GM19328 (cell line): ENCODE measurements around the gene GABRB3.

Experiments used
- ATAC-seq: cut with Tn5 transposase; IDR thresholded peaks from one replicate; pipeline ENCODE4 v1.9.1; 2021; ENCODE audit warnings: mild to moderate bottlenecking, moderate library complexity; ENCODE audit not compliant: unreplicated experiment

GABRB3 gene

DNA sequence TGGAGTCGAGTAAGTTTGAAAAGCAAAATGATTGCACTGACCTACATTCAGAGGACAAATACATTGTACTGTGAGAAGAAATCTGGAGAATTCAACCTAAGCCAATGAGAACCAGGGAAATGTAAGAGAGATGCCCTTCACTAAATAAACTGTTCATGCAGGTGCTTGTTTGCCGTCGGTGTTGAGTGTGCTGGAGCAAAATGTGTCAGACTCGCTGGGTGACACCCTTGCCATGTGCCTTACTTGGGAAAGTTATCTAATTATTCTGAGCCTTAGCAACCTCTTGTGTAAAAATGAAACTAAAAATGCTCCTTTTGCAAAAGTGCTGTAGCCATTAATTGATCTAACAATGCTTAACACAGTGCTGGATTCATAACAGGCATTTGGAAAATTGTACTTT is 140.4 kb downstream of the GABRB3 start:
- no peak for ATAC-seq

DNA sequence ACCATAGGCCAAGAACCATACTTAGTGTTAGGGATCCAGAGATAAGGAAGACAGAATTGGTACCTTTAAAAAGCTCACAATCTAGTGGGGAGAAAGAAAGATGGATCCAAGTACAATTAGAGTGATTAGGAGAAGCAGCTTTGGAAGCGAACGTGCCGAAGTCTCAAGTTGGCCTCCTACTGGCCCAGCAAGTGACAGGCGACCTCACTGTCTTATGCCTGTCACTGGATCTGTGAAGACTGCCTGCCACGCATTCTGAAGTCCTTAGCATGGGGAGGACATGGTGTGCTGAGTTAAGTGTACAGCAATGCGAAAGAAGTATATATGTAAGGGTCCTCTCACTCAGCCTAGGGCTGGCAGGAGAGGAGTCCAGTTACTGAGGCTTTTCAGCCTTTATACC is 141.0 kb downstream of the GABRB3 start:
- ATAC-seq: no peak

- no peak for ATAC-seq
These were observed 142.0 kb downstream of the GABRB3 start for GRCh38 chr15:26630857-26631256.

DNA sequence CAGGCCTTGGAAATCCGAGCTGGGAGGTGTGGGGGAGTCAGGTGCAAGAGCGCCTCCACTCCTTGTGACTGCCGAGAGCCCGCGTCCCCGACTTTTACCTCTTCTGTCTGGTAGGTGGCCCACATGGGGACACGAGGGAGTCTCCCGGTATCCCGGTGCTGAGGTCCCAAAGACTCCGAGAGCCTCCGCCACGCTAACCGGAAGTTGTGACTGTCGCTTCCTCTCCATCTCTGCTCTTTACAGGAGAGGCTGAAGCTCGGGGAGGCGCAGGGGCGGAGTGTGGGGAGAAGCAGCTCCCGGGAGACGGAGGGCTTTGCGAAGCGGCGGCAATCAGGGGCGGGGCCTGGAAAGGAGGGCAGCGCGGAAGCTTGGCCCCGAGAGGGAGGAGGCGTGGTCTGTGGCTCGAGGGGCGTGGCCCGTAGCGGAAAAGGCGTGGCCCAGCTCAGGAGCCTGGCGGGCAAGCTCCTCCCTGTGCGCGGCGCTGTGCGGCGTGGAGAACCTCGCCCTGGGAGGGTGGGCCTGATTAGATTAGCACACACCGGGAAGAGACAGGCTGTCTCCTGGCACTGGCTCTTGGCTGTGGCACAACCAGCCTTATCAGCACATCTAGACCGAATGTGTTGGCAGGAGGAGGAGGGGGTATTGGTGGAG is 143.9 kb downstream of the GABRB3 start:
- no peak for ATAC-seq

GRCh38 chr15:26628071-26628470 is 144.8 kb downstream of the GABRB3 start:
- no peak for ATAC-seq

DNA sequence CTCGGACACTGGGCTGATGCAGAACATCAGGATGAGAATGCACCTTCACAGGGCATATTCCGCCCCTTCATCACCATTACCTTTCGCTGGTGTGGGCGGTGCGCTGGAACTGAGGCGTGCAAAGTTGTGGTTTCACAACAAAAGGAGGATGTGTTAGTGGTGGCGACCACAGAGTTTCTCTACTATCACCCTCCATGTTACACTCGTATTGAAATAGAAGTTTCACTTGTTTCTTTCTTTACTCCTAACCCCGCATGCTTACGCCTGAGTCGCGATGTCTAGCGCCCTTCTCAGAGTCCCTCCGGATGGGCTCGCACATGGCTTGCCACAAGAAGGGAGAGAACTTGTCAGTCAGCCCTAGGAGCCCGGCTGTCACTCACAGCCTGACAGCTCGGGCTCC is 148.7 kb downstream of the GABRB3 start:
- ATAC-seq: no peak

GRCh38 chr15:26623071-26623470 is 149.8 kb downstream of the GABRB3 start:
- no peak for ATAC-seq

- no peak for ATAC-seq
These were observed 151.1 kb downstream of the GABRB3 start for GRCh38 chr15:26621816-26622215.

DNA sequence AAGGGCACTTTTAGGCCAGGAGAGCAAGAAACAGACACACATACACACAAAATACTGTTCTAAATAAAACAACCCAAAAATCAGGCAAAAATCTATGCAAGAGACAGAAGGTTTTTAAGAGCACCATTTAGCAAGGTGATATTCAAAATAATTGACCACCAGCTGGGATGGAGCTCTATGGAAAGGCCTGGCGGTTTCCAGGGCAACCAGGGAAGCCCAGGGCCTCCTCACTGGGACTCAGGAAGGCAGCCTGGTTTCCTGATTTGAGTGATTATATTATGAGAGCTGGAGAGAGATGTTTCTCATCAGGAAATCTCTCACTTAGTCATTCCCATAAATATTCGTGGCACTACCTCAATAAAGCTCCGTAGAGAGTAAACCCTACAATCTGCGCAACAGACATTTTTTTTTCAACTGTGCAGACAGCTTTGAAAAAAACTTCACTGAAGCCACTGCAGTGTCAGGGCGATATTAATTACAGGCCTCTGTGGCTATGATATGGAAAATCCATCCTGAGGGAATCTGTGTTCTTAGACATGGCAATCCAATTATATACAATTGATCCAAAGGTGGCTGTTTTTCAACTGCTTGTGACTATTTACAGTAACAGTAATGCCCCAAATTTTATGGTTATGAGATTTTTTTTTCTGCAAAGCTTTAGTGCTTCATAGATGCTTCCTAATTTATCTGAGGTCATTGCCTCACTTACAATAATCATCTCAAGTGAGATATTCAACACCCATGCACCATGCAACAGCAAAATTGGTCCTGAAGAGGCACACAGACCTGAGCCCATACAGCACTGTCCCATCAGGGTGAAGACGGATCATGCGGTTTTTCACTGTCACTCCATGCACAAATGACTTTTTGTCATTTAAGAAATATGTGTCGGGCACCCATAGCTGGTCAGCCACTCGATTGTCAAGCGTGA is 152.1 kb downstream of the GABRB3 start:
- no peak for ATAC-seq

DNA sequence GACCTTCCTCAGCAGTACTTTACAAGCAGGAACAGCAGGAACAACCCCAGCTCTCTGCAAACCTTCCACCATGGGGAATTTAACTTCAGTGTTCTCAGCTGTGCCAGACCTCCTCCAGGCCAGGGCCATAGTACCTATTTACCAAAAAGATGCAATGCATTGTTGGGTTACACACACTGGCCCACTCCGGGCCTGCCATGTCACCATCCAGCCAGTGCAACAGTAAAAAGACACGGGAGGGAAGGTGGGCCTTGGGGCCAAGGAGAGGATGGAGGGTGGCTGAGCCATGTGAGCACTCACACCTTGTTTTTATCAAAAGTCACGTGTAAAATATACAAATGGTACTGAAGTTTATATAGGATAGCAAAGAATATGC is 157.0 kb downstream of the GABRB3 start:
- no peak for ATAC-seq

DNA sequence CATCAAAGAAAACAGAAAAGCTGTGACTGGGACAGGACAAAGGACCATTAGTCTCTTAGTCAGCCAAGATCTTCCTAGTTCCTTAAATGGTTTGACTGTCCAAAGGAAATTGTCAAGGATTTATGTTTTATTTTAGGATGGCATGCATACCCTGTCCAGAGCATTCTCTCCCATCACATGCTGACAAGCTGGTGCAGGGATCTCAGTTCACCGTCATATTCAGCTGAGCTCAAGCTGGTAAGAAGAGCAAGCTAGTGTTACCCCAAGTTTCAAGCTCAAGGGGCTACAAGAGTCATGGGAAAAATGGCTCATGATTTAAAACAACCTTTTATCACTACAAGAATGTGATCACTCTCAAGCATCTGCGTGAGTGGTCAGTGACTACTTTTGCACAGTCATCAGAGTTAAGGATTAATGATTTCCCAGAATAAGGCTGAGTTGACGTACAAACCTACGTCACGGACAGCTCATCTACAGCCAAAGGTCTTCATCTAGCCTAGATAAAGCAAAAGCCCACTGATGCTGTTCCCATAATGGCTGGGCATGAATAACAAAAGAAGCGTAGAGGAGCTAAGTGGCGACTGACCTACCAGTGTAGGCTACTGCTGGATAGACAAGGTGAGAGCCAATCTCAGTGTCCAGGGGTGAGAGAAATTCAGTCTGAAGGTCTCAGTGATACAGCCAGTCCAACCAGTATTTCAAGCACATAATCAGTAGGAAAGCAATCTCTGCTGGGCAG is 157.5 kb downstream of the GABRB3 start:
- ATAC-seq: no peak

DNA sequence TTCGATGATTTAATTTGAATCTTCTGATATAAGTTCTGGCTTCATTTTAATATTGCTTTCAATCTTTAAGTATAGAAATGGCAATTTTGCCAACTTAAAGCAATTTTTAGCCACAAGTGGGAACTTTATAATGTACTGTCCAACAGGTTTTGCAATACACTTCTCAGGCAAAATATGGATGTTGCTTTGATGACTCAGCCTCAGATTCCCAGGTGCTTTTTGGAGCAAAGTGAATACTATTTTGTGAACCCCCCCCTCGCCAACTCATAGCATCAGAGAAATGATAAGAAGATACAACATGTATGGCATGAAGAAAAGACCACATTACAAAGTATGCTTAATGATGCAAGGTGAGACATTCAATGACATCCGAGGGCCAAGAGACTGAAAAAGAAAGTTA is 158.1 kb downstream of the GABRB3 start:
- no peak for ATAC-seq

GRCh38 chr15:26598704-26599103 is 174.2 kb downstream of the GABRB3 start:
- no peak for ATAC-seq

- no peak for ATAC-seq
These were observed 177.3 kb downstream of the GABRB3 start for GRCh38 chr15:26595611-26596010.

DNA sequence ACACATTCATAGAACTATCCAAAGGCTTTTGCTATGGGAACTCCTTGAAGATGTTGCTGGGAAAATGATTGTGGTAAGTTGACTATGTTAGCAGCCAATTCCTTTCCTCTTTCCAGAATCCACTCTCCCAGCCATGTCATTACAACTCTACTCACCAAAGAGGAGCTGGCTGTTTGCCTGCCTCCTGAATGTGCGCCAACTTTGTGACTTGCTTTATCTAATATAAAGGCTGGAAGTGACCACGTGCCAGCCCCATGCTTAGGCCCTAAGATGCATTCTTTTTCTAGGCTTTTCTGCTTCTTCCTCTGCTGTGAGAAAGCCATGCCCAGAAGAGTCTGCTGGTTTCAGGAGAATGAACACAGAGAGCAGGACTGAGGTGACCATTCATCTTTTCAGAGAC is 182.2 kb downstream of the GABRB3 start:
- ATAC-seq: no peak

DNA sequence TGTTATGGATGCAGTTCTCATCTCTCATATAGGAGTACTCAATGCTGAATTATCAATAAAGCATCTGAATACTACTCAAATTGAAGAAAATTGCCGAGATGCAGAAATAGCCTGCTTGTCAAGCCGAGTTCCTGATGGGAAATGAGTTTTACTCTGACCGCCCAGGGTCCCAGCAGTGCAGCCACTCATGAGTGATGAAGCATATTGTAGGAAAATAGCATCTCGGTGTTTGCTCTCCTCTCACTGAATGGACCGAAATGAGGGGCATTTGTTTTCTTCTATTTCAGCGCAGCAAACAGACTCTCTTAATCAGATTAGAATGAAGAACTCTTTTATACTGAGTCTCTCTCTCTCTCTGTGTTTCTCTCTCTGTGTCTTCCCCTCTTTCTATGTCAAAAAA is 190.0 kb downstream of the GABRB3 start:
- no peak for ATAC-seq

GRCh38 chr15:26580943-26581342 is 191.9 kb downstream of the GABRB3 start:
- no peak for ATAC-seq

- ATAC-seq: no peak
These were observed 200.1 kb downstream of the GABRB3 start for GRCh38 chr15:26572602-26573350.

DNA sequence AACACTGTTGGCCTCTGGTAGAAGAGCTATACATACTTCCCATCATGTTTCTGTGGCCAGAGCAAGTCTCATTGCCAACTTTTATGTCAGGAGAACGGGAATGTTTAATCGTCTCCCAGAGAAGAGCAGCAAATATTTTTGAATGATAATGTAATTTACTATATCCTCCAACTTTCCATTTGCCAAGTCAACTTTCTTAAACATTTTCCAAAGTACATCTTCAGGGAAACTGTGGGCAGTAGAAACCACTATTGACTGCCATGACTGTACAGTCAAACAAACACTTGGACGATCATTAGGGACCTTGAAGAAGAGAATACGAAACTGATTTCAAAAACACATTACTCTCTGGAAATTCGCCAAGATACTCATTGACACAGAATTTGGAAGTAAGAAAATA is 201.5 kb downstream of the GABRB3 start:
- ATAC-seq: no peak

DNA sequence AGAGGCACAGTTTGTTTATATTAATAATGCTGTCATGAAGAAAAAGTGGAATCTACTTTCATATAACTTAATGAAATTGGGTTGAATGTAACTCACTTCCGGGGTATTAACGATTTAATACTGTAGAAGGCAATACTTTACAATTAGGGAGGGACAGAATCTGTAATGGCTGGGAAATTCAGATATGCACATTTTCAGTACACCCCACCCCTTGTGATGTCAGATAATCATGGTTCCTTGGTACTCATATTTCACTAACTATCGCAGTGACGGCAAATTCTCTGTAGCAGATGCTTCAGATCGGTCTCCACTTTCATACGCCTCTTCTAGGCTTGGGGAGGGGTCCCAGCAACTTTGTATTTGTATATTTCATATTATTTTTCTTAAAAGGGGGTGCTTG is 207.3 kb downstream of the GABRB3 start:
- no peak for ATAC-seq

- no peak for ATAC-seq
These were observed 208.5 kb downstream of the GABRB3 start for GRCh38 chr15:26564361-26564760.
